Left renal cortex interstitium (tissue), 4 donors: ENCODE results near the gene GNL3L. TPM values are rescaled to one million over a fixed set of nuclear protein-coding genes. Genes with fewer than 3 reads are reported as not detected.
"Not testable (repeated sequence)": the region's sequence is repeated elsewhere in the genome, so short reads cannot be mapped to it uniquely, and the experiment has no call there.

Experiments
- DNase-seq, 4 donors: peaks; one replicate each; pipeline ENCODE4 v3.0.0-alpha.2; 2013; ENCODE audit warnings: low read depth in 4 of 4, low spot score in 2 of 4, missing footprints in 1 of 4
- polyA plus RNA-seq, 4 donors: library from polyadenylated mRNA; unstranded; fragments of 120-200 nt; gene quantifications; one replicate each; pipeline ENCODE4 v1.2.1, GENCODE V29; 2013; ENCODE audit not compliant: insufficient read length in 4 of 4

GNL3L gene
- polyA plus RNA-seq, 4 donors, result 14.1 to 24.3 (median 17.8) TPM

- not testable (repeated sequence) for DNase-seq
Observed at GRCh38 chrX:54555006-54555405, 25.0 kb downstream of the GNL3L start.

- DNase-seq, result no peak
Observed at GRCh38 chrX:54560411-54560810, 30.4 kb downstream of the GNL3L start.

- DNase-seq, result no peak
Observed at GRCh38 chrX:54561622-54562021, 31.6 kb downstream of the GNL3L start.

- DNase-seq, result no peak
Observed at GRCh38 chrX:54564936-54565335, 34.9 kb downstream of the GNL3L start.

- no peak for DNase-seq
Observed at GRCh38 chrX:54570332-54570731, 40.3 kb downstream of the GNL3L start.

- not testable (repeated sequence) for DNase-seq
Observed at GRCh38 chrX:54572641-54573040, 42.6 kb downstream of the GNL3L start.

- DNase-seq, result no peak
Observed at GRCh38 chrX:54597728-54598127, 67.7 kb downstream of the GNL3L start.

- DNase-seq, result no peak
Observed at GRCh38 chrX:54602563-54602962, 72.5 kb downstream of the GNL3L start.

Other genes starting within 250 kb of the GNL3L start
- 1 to 10 TPM; 3.7 to 6.4 (median 5.1) TPM for gene WNK3, start 172.2 kb upstream of the GNL3L start, polyA plus RNA-seq
- 10 to 100 TPM; 50.8 to 55.5 (median 54.7) TPM for gene TSR2, start 89.8 kb upstream of the GNL3L start, polyA plus RNA-seq
- 10 to 100 TPM; 16.4 to 25.9 (median 21.7) TPM for gene FGD1, start 34.0 kb upstream of the GNL3L start, polyA plus RNA-seq